K562 (cell line): ENCODE results near the gene TRIAP1.

Source experiments
- NONO ChIP-seq, 2 experiments: fragments of 200-400 bp in 1 of 2; fragments of 450-650 bp in 1 of 2; formaldehyde crosslinking in 1 of 2; IDR thresholded peaks; 2 replicates each; pipeline ENCODE4 v1.6.1; 2017; ENCODE audit warnings: low read depth in 2 of 2, mild to moderate bottlenecking in 2 of 2, moderate library complexity in 2 of 2, low read length in 1 of 2
- OTX1 ChIP-seq: fragments of 450-650 bp; formaldehyde crosslinking; IDR thresholded peaks from 2 replicates; pipeline ENCODE4 v1.4.0; 2022; ENCODE audit warnings: mild to moderate bottlenecking
- SMAD1 ChIP-seq: fragments of 150-350 bp; IDR thresholded peaks from 2 replicates; pipeline ENCODE4 v1.6.1; 2014; ENCODE audit warnings: low read length, low read depth; ENCODE audit not compliant: partially characterized antibody
- TF ChIP-seq, protein P1 (sequence below), 3 experiments: IDR thresholded peaks in 2 of 3; conservative IDR thresholded peaks in 1 of 3; 2 replicates each; pipeline ENCODE4 v1.5.1; 2011 to 2012; ENCODE audit warnings: low read length in 3 of 3, mild to moderate bottlenecking in 3 of 3, control low read depth in 2 of 3, improper control_type of control experiment in 1 of 3, inconsistent platforms in 1 of 3, low read depth in 1 of 3, mixed read lengths in 1 of 3, moderate library complexity in 1 of 3; ENCODE audit not compliant: insufficient read depth in 2 of 3

DNA sequence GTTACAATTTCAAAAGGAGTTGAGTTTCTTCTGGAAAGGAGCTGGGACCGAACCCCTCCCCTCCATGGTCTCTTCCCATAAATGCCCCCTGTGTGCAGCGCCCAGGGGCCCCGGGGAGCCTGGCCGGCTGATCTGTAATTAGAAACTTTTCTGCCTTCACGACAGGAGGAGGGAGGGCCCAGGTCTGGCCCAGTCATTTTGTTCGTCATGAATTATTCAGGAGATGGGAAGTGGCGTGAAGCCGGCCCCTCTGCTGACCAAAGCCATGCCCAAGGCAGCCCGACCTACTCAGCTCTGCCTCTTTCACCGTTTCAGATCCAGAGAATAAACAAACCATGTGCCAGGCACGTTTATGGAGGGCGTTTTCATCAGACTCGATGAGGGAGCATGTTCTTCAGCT lies 44.0 kb downstream of the TRIAP1 start:
- TF ChIP-seq SMAD1 = no peak
- no peak for TF ChIP-seq NONO (IDR thresholded peaks at IDR 0.05; ENCODE audit: low read depth in 2 of 2, low read length in 1 of 2)
- TF ChIP-seq, protein P1, sequence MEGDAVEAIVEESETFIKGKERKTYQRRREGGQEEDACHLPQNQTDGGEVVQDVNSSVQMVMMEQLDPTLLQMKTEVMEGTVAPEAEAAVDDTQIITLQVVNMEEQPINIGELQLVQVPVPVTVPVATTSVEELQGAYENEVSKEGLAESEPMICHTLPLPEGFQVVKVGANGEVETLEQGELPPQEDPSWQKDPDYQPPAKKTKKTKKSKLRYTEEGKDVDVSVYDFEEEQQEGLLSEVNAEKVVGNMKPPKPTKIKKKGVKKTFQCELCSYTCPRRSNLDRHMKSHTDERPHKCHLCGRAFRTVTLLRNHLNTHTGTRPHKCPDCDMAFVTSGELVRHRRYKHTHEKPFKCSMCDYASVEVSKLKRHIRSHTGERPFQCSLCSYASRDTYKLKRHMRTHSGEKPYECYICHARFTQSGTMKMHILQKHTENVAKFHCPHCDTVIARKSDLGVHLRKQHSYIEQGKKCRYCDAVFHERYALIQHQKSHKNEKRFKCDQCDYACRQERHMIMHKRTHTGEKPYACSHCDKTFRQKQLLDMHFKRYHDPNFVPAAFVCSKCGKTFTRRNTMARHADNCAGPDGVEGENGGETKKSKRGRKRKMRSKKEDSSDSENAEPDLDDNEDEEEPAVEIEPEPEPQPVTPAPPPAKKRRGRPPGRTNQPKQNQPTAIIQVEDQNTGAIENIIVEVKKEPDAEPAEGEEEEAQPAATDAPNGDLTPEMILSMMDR (IDR thresholded peaks at IDR 0.05 in 2 of 3, conservative IDR thresholded peaks at IDR 0.05 in 1 of 3; ENCODE audit: insufficient read depth in 2 of 3, low read depth in 1 of 3, low read length in 3 of 3) = no peak
- no peak for TF ChIP-seq OTX1
